GM12874 (cell line): ENCODE results near the gene GJA4.

ENCODE experiments used
- TF ChIP-seq, protein P1 (sequence below): IDR thresholded peaks from 2 replicates; pipeline ENCODE4 v1.5.1; 2011; ENCODE audit warnings: low read depth, mild to moderate bottlenecking, control low read depth, low read length, moderate library complexity; ENCODE audit not compliant: insufficient read depth

The GJA4 gene

DNA sequence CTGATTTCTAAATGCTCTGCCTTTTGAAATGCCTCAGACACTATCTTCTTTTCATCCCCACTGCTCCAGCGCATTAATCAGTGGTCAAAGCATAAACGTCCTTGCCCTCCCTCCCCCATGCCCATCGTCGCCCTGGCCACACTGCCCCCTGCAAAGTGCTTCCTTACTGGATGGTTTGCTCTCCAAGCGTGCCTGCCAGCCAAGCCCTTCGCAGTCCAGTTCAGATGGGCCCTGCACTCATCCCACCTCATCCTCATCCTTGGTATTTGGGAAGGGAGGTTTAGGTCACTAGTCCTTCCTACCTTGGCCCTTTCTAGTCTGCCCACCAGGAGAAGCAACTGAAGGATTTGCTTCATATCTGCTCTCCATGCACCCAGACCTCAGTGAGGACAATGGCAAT, 3.1 kb downstream of the GJA4 start:
- TF ChIP-seq, protein P1, sequence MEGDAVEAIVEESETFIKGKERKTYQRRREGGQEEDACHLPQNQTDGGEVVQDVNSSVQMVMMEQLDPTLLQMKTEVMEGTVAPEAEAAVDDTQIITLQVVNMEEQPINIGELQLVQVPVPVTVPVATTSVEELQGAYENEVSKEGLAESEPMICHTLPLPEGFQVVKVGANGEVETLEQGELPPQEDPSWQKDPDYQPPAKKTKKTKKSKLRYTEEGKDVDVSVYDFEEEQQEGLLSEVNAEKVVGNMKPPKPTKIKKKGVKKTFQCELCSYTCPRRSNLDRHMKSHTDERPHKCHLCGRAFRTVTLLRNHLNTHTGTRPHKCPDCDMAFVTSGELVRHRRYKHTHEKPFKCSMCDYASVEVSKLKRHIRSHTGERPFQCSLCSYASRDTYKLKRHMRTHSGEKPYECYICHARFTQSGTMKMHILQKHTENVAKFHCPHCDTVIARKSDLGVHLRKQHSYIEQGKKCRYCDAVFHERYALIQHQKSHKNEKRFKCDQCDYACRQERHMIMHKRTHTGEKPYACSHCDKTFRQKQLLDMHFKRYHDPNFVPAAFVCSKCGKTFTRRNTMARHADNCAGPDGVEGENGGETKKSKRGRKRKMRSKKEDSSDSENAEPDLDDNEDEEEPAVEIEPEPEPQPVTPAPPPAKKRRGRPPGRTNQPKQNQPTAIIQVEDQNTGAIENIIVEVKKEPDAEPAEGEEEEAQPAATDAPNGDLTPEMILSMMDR: no peak

DNA sequence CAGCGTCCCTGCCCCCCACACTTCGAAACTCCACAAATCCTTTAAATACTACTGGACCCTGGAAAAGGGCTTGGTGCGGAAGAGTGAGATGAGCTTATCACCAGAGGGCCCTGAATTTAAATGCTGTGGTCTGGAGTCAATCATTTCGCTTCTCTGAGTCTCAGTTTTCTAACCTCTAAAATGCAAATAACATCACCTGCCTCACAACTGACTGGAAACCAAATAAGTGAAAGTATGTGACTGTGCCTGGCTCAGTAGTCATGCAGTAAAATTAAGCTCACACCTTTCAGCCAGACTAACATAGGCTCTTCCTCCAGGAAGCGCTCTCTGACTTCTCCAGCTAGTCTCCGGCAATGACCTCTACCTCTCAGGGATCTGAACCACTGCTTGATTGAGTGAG, 4.2 kb downstream of the GJA4 start:
- TF ChIP-seq, protein P1: no peak

DNA sequence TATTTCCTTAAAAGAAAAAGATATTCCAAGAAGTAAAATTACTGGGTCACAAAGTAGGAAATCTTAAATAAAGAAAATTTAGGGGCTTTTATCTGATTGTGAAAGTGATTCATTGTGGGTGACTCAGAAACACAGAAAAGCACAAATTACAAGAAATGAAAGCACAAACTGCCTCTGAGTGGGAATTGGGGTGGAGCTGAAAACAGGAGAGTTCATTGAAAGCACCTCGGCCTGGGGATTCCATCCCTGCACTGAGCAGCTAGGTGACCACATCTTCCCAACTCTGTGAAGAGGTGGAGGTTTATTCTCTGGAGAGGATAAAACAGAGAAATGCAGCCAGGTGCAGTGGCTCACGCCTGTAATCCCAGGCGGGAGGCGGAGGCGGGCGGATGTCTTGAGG, 7.4 kb downstream of the GJA4 start:
- TF ChIP-seq, protein P1: no peak

DNA sequence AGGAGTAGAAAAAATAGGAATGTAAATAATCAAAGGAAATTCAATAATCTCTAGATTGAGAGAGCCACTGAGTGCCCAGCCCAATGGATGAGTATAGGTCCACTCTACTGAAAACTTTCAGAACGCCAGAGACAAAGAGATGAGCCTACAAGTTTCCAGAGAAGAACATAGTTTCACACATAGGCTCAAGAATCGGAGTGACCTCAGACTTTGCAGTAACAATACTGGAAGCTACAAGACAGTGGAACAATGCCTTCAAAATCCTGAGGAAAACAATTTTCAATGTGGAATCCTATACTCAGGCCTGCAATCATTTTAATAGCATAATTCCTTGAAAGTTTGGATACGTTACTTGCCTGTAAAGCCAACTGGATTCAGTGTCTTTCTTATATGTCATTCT, 11.0 kb downstream of the GJA4 start:
- TF ChIP-seq, protein P1: no peak

DNA sequence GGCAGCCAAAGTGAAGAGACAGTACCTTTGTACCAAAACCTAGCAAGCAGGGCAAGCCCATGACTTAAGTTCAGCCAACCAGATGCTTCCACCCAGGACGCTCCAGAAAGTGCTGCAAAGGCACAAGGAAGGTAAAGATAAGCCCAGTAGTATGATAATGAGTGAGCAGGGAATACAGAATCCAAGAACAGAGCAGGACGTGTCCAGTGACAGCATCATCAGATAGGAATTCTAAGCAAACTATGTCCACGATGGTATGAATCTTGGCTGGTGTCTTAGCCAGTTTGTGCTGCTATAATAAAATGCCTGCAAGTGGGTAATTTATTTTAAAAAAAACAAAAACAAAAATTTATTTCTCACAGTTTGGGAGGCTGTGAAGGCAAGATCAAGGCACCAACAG, 13.6 kb downstream of the GJA4 start:
- TF ChIP-seq, protein P1: no peak

DNA sequence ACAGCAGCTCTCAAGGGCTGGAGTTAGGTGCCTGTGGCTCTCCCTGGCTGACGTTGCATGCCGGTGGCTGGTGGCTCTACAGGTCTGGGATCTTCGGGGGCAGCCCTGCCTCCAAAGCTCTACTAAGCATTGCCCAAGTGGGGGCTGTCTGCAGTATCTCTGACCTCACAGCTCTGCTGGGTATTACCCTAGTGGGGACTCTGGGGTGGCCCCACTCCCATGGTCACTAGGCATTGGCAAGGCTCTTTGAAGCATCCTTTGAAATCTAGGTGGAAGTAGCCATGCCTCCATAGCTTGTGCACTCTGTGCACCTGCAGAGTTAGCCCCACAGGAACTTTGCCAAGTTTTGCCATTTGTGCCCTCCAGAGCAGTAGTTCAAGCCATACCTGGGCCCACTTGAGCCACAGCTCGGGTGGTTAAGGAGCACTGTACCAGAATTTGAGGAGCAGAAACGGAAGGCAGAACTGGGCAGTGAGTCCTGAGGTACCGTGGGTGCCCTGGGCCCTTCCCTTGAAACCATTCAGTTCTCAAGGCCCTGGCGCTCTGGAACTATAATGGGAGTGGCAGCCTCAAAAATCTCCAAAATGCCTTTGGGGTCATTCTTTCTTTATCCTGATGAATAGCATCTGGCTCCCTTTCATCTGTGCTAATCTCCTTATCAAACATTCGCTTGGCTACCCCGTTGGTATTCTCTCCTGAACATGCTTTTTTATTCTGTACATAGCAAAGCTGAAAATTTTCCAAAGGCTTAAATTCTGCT, 15.4 kb downstream of the GJA4 start:
- TF ChIP-seq, protein P1: no peak

DNA sequence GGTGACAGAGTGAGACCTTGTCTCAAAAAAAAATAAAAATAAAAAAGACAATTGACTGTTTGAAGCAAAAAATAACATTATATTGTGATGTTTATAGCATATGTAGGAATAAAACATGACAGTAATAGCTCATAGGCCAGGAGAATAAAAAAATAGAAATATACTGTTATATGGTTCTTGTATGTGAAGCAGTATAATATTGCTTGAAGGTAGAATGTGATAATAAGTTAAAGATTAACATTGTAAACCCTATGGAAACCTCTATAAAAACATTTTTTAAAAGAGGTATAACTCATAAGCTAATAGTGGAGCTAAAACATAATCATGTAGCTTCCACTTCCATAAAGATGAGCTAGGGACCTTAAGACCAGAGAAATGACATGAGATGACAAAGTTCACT, 23.5 kb downstream of the GJA4 start:
- TF ChIP-seq, protein P1: no peak

DNA sequence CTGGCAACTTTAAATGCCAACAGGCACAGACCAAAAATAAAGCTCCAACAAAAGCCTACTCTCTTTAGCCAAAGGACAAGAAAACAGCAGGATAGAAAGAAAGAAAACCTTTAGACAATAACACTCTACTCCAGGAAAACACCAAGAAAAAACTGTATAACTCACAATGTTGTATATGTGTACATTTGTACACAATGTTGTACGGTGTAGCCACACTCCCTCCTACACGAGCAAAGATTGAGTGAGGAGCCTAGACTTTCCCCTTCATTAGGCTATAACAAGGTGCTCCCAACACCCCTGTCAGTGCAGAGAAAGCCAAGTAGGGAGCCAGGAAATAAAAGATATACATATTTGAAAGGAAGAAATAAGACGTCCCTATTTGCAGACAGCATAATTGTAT, 24.0 kb downstream of the GJA4 start:
- TF ChIP-seq, protein P1: no peak
